NCI-H526 (cell line): ENCODE results near the gene ZNF557.

Experiments used
- DNase-seq, 2 experiments: peaks; one replicate each; lab custom pipeline; 2025; lab: John Stamatoyannopoulos, UW

Gene ZNF557

GRCh38 chr19:7074705-7075282 is 5.3 kb downstream of the ZNF557 start:
- DNase-seq = no peak

DNA sequence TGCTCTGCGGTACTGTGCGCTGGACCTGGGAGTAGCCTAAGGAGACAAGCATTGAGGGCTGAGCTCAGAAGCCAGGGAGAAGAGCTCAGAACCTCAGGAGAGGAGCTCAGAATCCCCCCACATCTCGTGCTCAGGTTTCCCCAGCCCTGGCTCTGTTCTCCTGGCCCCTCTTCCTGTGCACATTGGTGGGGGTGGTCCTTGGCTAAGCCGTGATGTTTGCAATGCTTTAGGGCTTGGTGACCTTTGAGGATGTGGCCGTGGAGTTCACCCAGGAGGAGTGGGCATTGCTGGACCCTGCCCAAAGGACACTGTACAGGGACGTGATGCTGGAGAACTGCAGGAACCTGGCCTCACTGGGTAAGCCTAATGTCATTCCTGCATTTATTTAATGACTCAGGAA is 6.6 kb downstream of the ZNF557 start:
- DNase-seq = no peak

- no peak for DNase-seq
These were observed 8.5 kb downstream of the ZNF557 start for GRCh38 chr19:7078008-7078407.

DNA sequence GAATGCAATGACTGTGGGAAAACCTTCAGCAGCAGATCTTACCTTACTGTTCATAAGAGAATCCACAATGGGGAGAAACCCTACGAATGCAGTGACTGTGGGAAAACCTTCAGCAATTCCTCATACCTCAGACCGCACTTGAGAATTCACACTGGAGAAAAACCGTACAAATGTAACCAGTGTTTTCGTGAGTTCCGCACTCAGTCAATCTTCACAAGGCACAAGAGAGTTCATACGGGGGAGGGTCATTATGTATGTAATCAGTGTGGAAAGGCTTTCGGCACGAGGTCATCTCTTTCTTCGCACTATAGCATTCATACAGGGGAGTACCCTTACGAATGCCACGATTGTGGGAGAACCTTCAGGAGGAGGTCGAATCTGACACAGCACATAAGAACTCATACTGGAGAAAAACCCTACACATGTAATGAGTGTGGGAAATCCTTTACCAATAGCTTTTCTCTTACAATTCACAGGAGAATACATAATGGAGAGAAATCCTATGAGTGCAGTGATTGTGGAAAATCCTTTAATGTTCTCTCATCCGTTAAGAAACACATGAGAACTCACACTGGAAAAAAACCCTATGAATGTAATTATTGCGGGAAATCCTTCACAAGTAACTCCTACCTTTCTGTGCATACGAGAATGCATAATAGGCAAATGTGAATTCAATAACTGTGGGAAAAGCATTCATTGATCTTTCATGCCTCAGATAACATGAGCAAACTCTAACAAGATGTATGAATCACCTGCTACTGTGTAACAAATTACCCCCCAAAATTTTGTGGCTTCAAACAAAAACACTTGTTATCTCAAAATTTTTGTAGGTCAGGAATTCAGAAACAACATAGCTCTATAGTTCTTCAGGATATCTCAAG is 13.8 kb downstream of the ZNF557 start:
- no peak for DNase-seq

- DNase-seq = no peak
These were observed 19.5 kb downstream of the ZNF557 start for GRCh38 chr19:7088999-7089398.

GRCh38 chr19:7098096-7098495 is 28.6 kb downstream of the ZNF557 start:
- no peak for DNase-seq

DNA sequence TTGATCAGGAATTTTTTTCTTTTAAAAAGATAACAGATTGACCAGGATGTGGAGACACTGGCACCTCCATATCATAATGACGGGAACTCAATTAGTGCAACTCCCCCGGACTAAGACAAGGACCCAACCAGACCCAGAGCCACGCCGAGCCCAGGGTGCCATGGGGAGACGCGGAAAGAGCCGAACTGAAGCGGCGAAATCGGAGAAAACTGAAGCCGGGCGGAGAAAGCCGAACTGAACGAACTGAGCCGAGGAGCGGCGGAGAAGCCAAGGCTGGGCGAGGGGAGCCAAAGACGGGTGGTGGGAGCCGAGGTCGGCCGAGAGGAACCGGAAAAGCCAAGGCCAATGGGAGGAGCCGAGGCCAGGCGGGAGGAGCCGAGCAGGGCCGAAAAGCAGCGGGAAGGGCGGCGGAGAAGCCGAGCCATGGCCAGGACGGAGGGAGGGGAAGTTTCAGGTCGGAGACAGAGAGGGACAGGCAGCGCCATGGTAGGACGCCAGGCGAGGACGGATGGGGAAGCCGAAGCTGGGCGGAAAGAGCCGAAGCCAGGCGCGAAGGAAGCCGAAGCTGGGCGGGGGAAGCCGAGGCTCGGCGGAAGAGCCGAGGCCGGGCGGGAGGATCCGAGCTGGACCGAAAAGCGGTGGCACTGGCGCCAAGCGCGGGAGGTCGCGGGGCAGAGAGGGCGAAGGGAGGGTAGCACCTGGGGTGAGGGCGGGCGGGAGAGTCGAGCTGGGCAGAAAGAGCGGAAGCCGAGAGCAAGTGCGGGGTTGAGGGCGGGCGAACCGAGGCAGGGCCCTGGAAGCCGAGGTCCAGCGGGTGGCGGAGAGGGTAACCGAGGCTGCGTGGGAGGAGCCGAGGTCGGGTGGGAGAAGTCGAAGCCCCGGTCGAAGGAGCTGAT is 29.4 kb downstream of the ZNF557 start:
- peak; percentile 80 to 93 for DNase-seq

GRCh38 chr19:7099597-7099921 is 30.1 kb downstream of the ZNF557 start:
- DNase-seq = peak in 1 of 2 experiments; percentile 32

DNA sequence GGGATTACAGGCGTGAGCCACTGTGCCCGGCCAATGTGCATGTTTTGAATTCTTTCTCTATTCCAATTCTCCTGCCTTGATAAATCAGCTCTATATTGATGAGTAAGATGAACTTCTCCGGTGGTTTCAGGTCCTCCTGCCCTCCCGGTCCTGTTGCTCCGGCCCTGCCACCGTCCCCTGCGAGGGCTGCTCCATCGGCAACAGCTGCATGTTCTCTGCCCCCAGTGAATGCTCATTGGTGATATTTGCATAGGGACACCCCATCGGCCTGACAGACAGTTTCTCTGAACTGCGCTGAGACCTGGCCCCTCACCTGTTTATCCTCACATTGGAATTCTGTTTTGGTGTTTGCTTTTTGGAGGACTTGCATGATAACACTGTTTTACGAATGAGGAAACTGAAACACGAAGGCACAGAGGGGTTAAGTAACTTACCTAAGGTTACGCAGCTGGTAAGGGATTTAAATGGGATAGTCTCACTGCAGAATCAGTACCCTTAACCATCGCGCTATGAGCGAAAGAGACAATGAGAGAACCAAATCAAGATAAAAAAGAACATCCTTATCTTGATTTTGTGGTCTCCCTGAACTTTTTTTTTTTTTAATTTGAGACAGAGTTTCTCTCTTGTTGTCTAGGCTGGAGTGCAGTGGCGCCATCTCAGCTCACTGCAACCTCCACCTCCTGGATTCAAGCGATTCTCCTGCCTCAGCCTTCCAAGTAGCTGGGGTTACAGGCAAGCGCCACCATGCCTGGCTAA is 32.2 kb downstream of the ZNF557 start:
- DNase-seq = peak in 1 of 2 experiments; percentile 22

DNA sequence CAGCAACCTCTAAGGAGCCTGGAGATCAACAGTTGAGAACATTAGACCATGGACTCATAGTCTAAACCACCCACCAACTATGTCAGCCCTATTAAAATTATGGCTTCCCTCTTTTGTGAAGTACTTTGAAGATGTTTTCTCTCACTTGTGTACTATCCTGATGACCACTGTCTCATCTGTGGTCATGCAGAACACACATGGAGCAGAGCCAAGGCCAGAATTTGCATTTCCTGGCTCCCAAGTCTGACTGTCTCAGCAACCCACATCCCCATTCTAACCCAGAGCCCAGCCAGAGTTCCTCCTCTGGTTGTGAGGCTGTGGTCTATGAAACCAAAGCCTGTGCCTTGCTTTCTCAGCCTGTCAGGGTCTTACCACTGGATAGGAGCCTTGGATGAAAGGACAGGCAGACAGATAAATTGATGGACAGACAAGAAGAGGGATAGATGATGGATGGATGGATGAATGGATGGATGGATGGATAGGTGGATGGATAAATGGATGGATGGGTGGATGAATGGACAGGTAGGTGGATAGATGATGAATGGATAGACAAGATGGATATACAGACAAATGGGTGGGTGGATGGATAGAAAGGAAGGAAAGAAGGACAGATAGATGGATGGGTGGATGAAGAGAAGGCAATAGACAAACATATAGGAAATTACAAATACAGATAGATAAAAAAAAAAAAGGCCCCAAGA is 35.4 kb downstream of the ZNF557 start:
- DNase-seq = no peak

GRCh38 chr19:7106711-7107657 is 37.5 kb downstream of the ZNF557 start:
- no peak for DNase-seq

DNA sequence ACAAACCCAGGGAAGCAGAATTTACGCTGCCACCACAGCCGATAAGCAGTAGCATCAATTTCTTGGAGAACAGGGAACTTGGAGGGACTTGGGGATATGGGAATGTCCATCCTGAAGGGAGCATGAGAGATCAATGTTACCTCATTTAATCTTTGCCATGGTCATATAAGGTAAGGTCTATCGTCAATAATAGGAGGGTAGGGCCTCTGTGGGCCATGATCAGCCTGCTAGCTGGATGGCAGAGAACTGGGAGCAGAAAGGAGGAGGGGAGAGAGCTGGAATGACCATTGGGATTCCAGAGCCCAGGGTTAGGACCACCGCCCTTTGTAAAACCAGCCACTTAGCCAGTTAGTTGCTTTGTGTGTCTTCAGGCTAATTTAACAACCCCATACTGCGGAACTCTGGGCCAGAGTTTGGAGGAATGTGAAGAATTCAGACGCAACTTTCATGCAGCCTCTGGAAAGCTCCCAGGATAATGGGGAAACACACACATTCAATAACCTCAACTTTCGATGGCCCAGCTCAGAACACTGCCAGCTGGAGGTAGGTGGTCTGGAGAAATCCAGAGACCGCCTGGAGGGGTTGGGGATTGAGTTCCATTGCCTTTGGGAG is 40.3 kb downstream of the ZNF557 start:
- DNase-seq = no peak

DNA sequence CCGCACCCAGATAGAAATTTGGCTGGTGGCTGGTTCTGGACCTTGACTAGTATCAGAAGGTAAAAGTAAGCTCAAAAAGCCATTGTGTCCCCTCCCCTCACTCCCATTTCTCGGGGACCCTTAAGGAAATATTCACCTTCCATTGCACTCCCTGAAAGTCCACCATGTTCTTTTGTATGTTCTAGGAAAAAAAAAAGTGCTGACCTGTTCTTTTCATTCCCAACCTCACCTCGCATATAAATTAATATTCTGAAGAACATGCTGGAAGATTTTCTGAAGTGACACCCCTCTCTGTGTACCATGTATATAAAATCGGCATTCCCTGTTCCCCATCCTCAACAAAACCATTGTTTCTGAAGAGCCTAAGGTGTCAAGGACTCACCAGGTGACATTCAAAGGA is 43.2 kb downstream of the ZNF557 start:
- DNase-seq = no peak

DNA sequence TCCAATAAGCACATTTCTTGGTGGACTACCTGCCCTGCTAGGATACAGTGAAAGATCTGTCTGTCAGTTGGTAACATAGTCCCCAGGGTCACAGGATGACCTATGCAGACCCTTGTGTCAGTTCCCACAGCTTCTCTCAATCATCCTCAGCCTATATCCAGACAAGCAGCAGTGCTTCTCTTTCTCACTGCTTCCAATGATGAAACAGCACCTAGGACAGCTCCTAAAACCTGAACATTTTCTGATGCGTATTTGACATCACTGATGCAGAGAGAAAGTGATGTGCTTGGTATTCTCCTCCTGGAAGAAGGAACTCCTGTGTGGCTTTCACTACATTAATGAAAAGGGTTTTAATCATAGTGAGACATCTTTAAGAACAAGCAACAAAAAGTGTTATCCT is 43.7 kb downstream of the ZNF557 start:
- DNase-seq = no peak

- no peak for DNase-seq
These were observed 46.2 kb downstream of the ZNF557 start for GRCh38 chr19:7115721-7116120.

DNA sequence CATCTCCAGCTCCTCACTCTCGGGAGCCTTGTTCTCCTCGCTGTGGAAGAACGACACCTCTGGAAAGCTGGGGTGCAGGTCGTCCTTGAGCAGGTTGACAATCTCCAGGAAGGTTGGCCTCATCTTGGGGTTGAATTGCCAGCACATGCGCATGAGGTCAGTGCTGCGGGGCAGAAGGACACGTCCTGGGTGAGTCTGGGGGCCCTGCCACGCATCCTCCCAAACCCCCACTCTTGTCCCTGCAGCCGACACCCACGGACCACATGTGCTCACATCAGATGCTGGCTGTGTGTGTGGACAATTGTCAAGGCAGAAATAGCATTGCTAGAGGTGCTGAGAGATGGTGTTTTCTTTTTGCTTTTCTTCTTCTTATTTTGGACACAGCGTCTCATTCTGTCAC is 47.7 kb downstream of the ZNF557 start:
- no peak for DNase-seq

- DNase-seq = no peak
These were observed 50.1 kb downstream of the ZNF557 start for GRCh38 chr19:7119582-7119981.

DNA sequence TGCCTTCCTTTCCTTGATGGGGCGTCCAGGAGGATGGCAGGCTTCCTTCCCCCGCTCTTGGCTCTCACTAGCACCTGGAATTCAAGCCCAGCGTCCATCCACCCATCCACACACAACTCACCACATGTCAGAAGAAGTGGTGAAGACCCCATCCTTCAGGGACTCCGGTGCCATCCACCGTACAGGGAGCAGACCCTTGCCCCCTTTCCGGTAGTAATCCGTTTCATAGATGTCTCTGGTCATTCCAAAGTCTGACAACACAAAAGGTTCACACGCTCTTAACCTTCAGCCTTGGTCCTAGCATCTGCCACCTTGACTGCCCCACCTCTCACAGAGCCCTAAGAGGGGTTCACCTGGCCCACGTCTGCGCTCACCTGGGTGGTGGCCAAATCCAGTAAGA is 51.0 kb downstream of the ZNF557 start:
- DNase-seq = no peak

GRCh38 chr19:7122701-7123100 is 53.2 kb downstream of the ZNF557 start:
- no peak for DNase-seq

- no peak for DNase-seq
These were observed 55.3 kb downstream of the ZNF557 start for GRCh38 chr19:7124782-7125181.
